H1 (cell line): ENCODE results near the gene AOPEP. TPM values are rescaled to one million over a fixed set of nuclear protein-coding genes. Genes with fewer than 3 reads are reported as not detected.

Experiments used
- CHD1 ChIP-seq: IDR thresholded peaks from 2 replicates; pipeline ENCODE4 v1.6.1; 2012; ENCODE audit warnings: low read depth, low read length, improper control_type of control experiment
- CHD7 ChIP-seq: fragments of 300-600 bp; sonication (generic); IDR thresholded peaks from 2 replicates; pipeline ENCODE4 v1.7.1; 2012; ENCODE audit warnings: low read length, moderate library complexity, mild to moderate bottlenecking, inconsistent platforms; ENCODE audit not compliant: insufficient replicate concordance
- E2F6 ChIP-seq: IDR thresholded peaks from 2 replicates; pipeline ENCODE4 v1.6.1; 2012; ENCODE audit warnings: inconsistent platforms
- KDM1A ChIP-seq: fragments of 200-600, 300-600 bp; sonication (generic); IDR thresholded peaks from 2 replicates; pipeline ENCODE4 v1.7.1; 2016; ENCODE audit warnings: mild to moderate bottlenecking, low read length, borderline replicate concordance
- POLR2A ChIP-seq, 2 experiments: IDR thresholded peaks; 1 replicate in 1 of 2; 2 replicates in 1 of 2; pipeline ENCODE4 v1.6.1; 2011; ENCODE audit warnings: low read depth in 2 of 2, low read length in 2 of 2, mild to moderate bottlenecking in 2 of 2; ENCODE audit errors: control extremely low read depth in 1 of 2
- RNF2 ChIP-seq: fragments of 200-900, 300-1000 bp; sonication (generic); IDR thresholded peaks from 2 replicates; pipeline ENCODE4 v1.7.1; 2016; ENCODE audit warnings: borderline replicate concordance, low read depth, mild to moderate bottlenecking, antibody characterized with exemption, low read length; ENCODE audit not compliant: poor library complexity, severe bottlenecking; ENCODE audit errors: missing control alignments
- SRF ChIP-seq: IDR thresholded peaks from 2 replicates; pipeline ENCODE4 v1.6.1; 2011; ENCODE audit warnings: mild to moderate bottlenecking, low read depth, low read length, moderate library complexity
- TEAD4 ChIP-seq: IDR thresholded peaks from 2 replicates; pipeline ENCODE4 v1.6.1; 2012; ENCODE audit warnings: low read depth, low read length, inconsistent platforms, mixed read lengths
- USF2 ChIP-seq: IDR thresholded peaks from 2 replicates; pipeline ENCODE4 v1.6.1; 2011; ENCODE audit warnings: low read length, improper control_type of control experiment
- ZNF274 ChIP-seq: IDR thresholded peaks from 2 replicates; pipeline ENCODE4 v1.7.0; 2012; ENCODE audit warnings: low read length, borderline replicate concordance; ENCODE audit errors: extremely low read depth
- polyA plus RNA-seq, 7 experiments: library from polyadenylated mRNA; depleted of rRNA in 3 of 7; stranded (reverse) in 5 of 7; unstranded in 2 of 7; fragments of >200 nt in 5 of 7; fragments of 200-250 nt in 2 of 7; gene quantifications; 1 replicate in 5 of 7; 2 replicates in 1 of 7; 4 replicates in 1 of 7; pipeline versions ENCODE4 v1.2.1 to v1.2.3, GENCODE V29; 2011 to 2013; ENCODE audit warnings: missing spikeins in 2 of 7, mixed read lengths in 2 of 7
- total RNA-seq: library from RNA; stranded (reverse); fragmentation: NEBNext Ultra II Directional; extraction: Animal tissue kit (Norgen Biotek cat#: 25700); gene quantifications from 2 replicates; pipeline ENCODE4 v1.2.1, GENCODE V29; 2021

AOPEP gene
- total and polyA plus RNA-seq, 2 of the 8 experiments (the other 6 are each of a cell fraction or from before 2014, with no cell fraction given), result 6.1 to 14.3 TPM

DNA sequence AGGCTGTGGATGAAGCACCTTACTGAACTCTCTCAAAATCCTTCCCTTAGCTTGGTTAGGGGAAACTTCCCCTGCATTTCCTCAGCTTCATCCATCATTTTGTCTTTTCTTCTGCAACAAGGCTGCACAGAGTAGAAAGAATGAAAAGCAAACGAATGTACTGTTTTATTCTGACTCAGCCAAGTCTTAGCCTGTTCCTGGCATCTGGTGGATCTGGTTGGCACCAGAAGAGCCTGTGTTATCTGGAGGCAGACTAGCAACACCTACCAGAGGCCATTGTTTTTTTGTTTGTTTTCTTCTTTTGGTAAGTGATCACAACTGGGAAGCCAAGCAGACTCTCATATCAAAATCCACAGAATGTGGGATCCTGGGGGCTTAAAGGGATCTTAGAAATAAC is 390.3 kb downstream of the AOPEP start (continued):
- no peak for TF ChIP-seq CHD7
- no peak for TF ChIP-seq POLR2A (IDR thresholded peaks at IDR 0.05; ENCODE audit: control extremely low read depth in 1 of 2, low read depth in 2 of 2, low read length in 2 of 2)
- no peak for TF ChIP-seq KDM1A
- no peak for TF ChIP-seq ZNF274
- no peak for TF ChIP-seq SRF
- no peak for TF ChIP-seq E2F6
- no peak for TF ChIP-seq TEAD4
- no peak for TF ChIP-seq CHD1
- no peak for TF ChIP-seq RNF2
- no peak for TF ChIP-seq USF2
